Astrocyte (in vitro differentiated cells and primary cell): ENCODE measurements around the gene ING3. TPM values are rescaled to one million over a fixed set of nuclear protein-coding genes. Genes with fewer than 3 reads are reported as not detected.

Experiments
- DNase-seq: peaks from one replicate; pipeline ENCODE4 v3.0.0-alpha.2; 2010; ENCODE audit warnings: low read depth
- FAIRE-seq: peaks from 2 replicates; lab custom pipeline; 2011; peaks lifted over from hg19 to GRCh38; lab: Jason Lieb, UNC
- H2AFZ ChIP-seq: 2 replicates; pipeline ENCODE4 v1.6.0; 2012; ENCODE audit warnings: low read depth, low read length, inconsistent platforms
- H3K27ac ChIP-seq: 2 replicates; pipeline ENCODE4 v1.5.1; 2011; ENCODE audit warnings: low read depth, low read length, inconsistent platforms
- H3K27me3 ChIP-seq: 2 replicates; pipeline ENCODE4 v1.6.0; 2011; ENCODE audit warnings: low read length, inconsistent platforms; ENCODE audit not compliant: insufficient read depth
- H3K36me3 ChIP-seq: 2 replicates; pipeline ENCODE4 v1.5.1; 2011; ENCODE audit warnings: low read length, inconsistent platforms; ENCODE audit not compliant: insufficient read depth
- H3K4me1 ChIP-seq: 2 replicates; pipeline ENCODE4 v1.5.1; 2011; ENCODE audit warnings: low read length, inconsistent platforms; ENCODE audit not compliant: insufficient read depth
- H3K4me2 ChIP-seq: 2 replicates; pipeline ENCODE4 v1.6.0; 2012; ENCODE audit warnings: low read length, inconsistent platforms
- H3K4me3 ChIP-seq: 2 replicates; pipeline ENCODE4 v1.5.1; 2011; ENCODE audit warnings: low read depth, mild to moderate bottlenecking, low read length, inconsistent platforms; ENCODE audit not compliant: insufficient read depth
- H3K79me2 ChIP-seq: 2 replicates; pipeline ENCODE4 v1.6.0; 2012; ENCODE audit warnings: mild to moderate bottlenecking, low read length, inconsistent platforms; ENCODE audit not compliant: insufficient read depth
- H3K9ac ChIP-seq: 2 replicates; pipeline ENCODE4 v1.6.0; 2012; ENCODE audit warnings: mild to moderate bottlenecking, low read length, inconsistent platforms
- H3K9me3 ChIP-seq: 2 replicates; pipeline ENCODE4 v1.5.1; 2012; ENCODE audit warnings: low read depth, mild to moderate bottlenecking, low read length, inconsistent platforms; ENCODE audit not compliant: insufficient read depth
- H4K20me1 ChIP-seq: 2 replicates; pipeline ENCODE4 v1.6.0; 2012; ENCODE audit warnings: low read length, inconsistent platforms; ENCODE audit not compliant: insufficient read depth
- H3K27ac Mint-ChIP-seq: one replicate; pipeline ENCODE4 v1.8.0; 2021; ENCODE audit warnings: mild to moderate bottlenecking, mixed read lengths; ENCODE audit not compliant: unreplicated experiment
- H3K27me3 Mint-ChIP-seq: one replicate; pipeline ENCODE4 v1.8.0; 2021; ENCODE audit warnings: low read depth, mixed read lengths; ENCODE audit not compliant: unreplicated experiment
- H3K36me3 Mint-ChIP-seq: one replicate; pipeline ENCODE4 v1.8.0; 2021; ENCODE audit warnings: low read depth, mixed read lengths; ENCODE audit not compliant: unreplicated experiment
- H3K4me1 Mint-ChIP-seq: one replicate; pipeline ENCODE4 v1.8.0; 2021; ENCODE audit warnings: low read depth, mixed read lengths; ENCODE audit not compliant: unreplicated experiment
- H3K4me3 Mint-ChIP-seq: one replicate; pipeline ENCODE4 v1.8.0; 2021; ENCODE audit warnings: mild to moderate bottlenecking, moderate library complexity, mixed read lengths; ENCODE audit not compliant: unreplicated experiment
- H3K9me3 Mint-ChIP-seq: one replicate; pipeline ENCODE4 v1.8.0; 2021; ENCODE audit warnings: mild to moderate bottlenecking, mixed read lengths; ENCODE audit not compliant: unreplicated experiment
- CTCF ChIP-seq: IDR thresholded peaks from 2 replicates; pipeline ENCODE4 v1.5.1; 2011; ENCODE audit warnings: low read depth, mild to moderate bottlenecking, inconsistent platforms, low read length, moderate library complexity; ENCODE audit not compliant: insufficient read depth
- EZH2 ChIP-seq: IDR thresholded peaks from 2 replicates; pipeline ENCODE4 v1.6.1; 2012; ENCODE audit warnings: mild to moderate bottlenecking, low read length, inconsistent platforms; ENCODE audit not compliant: insufficient read depth
- total RNA-seq: library from RNA; stranded (reverse); gene quantifications from 2 replicates; pipeline ENCODE4 v1.2.1, GENCODE V29; 2021

ING3 gene
- total RNA-seq, 1 donor from 2014 or later, result 8.6 TPM

GRCh38 chr7:120920034-120920433 lies 30.5 kb upstream of the ING3 start:
- Histone ChIP-seq H3K27ac (no peak overlapping the region), H3K36me3 (no peaks in the 10 kb centered on the region), H3K4me2 (no peak overlapping the region), H3K9me3 (no peaks in the 10 kb centered on the region), H3K79me2 (no peaks in the 10 kb centered on the region), H3K9ac (no peak overlapping the region), H2AFZ (no peak overlapping the region), H4K20me1 (no peaks in the 10 kb centered on the region), H3K4me1 (no peaks in the 10 kb centered on the region), H3K27me3 (no peaks in the 10 kb centered on the region), H3K4me3 (no peak overlapping the region)
- TF ChIP-seq EZH2 (no peak), CTCF (no peak)
- Mint-ChIP-seq H3K9me3 (no peaks in the 10 kb centered on the region), H3K4me3 (no peak overlapping the region), H3K4me1 (no peaks in the 10 kb centered on the region), H3K27me3 (no peaks in the 10 kb centered on the region), H3K27ac (no peak overlapping the region), H3K36me3 (no peaks in the 10 kb centered on the region)
- DNase-seq, result no peak
- FAIRE-seq, result no peak

- Histone ChIP-seq H3K9me3 (no peaks in the 10 kb centered on the region), H3K79me2 (no peaks in the 10 kb centered on the region), H3K27me3 (no peaks in the 10 kb centered on the region), H3K4me1 (no peaks in the 10 kb centered on the region), H3K9ac (no peak overlapping the region), H3K4me2 (no peak overlapping the region), H3K36me3 (no peaks in the 10 kb centered on the region), H4K20me1 (no peaks in the 10 kb centered on the region), H3K27ac (no peak overlapping the region), H3K4me3 (no peak overlapping the region), H2AFZ (no peak overlapping the region)
- DNase-seq (no peak), FAIRE-seq (no peak)
- no peak overlapping the region for H3K4me3 Mint-ChIP-seq
- TF ChIP-seq EZH2 (no peak), CTCF (no peak)
- H3K27ac Mint-ChIP-seq, result no peak overlapping the region
- no peaks in the 10 kb centered on the region for H3K27me3 Mint-ChIP-seq
- H3K4me1 Mint-ChIP-seq, result no peaks in the 10 kb centered on the region
- no peaks in the 10 kb centered on the region for H3K36me3 Mint-ChIP-seq
- H3K9me3 Mint-ChIP-seq, result no peaks in the 10 kb centered on the region
Measured at GRCh38 chr7:120920591-120921274, 29.8 kb upstream of the ING3 start.

DNA sequence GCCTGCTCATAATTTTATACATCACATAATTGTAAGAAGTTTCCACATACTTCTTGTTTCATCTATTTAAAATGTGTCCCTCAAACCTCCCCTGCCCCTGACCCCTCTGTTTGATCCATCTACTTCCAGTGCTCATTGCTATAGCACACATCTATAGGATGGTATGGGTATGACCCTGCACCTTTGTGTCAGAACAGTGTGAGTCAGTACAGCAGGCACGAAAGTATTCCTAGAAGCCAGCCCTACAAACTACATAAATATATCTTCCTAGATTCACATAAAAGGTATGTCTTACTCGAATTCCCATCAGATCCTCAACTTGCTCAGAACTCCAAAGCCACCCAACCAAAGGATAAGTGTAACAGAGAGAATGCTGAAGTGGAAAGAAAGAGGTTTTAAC lies 25.7 kb upstream of the ING3 start:
- TF ChIP-seq CTCF (no peak), EZH2 (no peak)
- no peak overlapping the region for H3K4me2 ChIP-seq
- Mint-ChIP-seq H3K36me3 (no peaks in the 10 kb centered on the region), H3K4me3 (no peak overlapping the region), H3K4me1 (no peaks in the 10 kb centered on the region), H3K9me3 (no peaks in the 10 kb centered on the region), H3K27ac (no peak overlapping the region), H3K27me3 (no peaks in the 10 kb centered on the region)
- no peaks in the 10 kb centered on the region for H3K36me3 ChIP-seq
- H3K4me1 ChIP-seq, result no peaks in the 10 kb centered on the region
- H3K9me3 ChIP-seq, result no peaks in the 10 kb centered on the region
- H3K9ac ChIP-seq, result no peak overlapping the region
- H3K79me2 ChIP-seq, result no peaks in the 10 kb centered on the region
- no peaks in the 10 kb centered on the region for H3K27me3 ChIP-seq
- H4K20me1 ChIP-seq, result no peaks in the 10 kb centered on the region
- DNase-seq, result no peak
- no peak for FAIRE-seq
- H2AFZ ChIP-seq, result no peak overlapping the region
- H3K4me3 ChIP-seq, result no peak overlapping the region
- no peak overlapping the region for H3K27ac ChIP-seq
